HG03378 (cell line): ENCODE data around the gene SOCS1.

ENCODE experiments used
- ATAC-seq: cut with Tn5 transposase; IDR thresholded peaks from one replicate; pipeline ENCODE4 v1.9.1; 2021; ENCODE audit warnings: mild to moderate bottlenecking, moderate library complexity; ENCODE audit not compliant: unreplicated experiment

Gene SOCS1

GRCh38 chr16:11263737-11264136 lies 7.7 kb upstream of the SOCS1 start:
- ATAC-seq: no peak

- ATAC-seq: no peak
These were observed 6.9 kb upstream of the SOCS1 start for GRCh38 chr16:11262915-11263314.

- ATAC-seq: no peak
These were observed 4.6 kb upstream of the SOCS1 start for GRCh38 chr16:11260596-11260966.

GRCh38 chr16:11259655-11260595 lies 3.9 kb upstream of the SOCS1 start:
- no peak for ATAC-seq

- ATAC-seq: no peak
These were observed 2.8 kb upstream of the SOCS1 start for GRCh38 chr16:11258553-11259492.

- no peak for ATAC-seq
These were observed 1.3 kb upstream of the SOCS1 start for GRCh38 chr16:11257131-11257938.

GRCh38 chr16:11256661-11257130 lies 692 bp upstream of the SOCS1 start:
- no peak for ATAC-seq

- no peak for ATAC-seq
These were observed 879 bp downstream of the SOCS1 start for GRCh38 chr16:11254913-11255736.

- no peak for ATAC-seq
These were observed 1.8 kb downstream of the SOCS1 start for GRCh38 chr16:11253995-11254912.

- no peak for ATAC-seq
These were observed 2.7 kb downstream of the SOCS1 start for GRCh38 chr16:11253009-11253994.

- no peak for ATAC-seq
These were observed 3.5 kb downstream of the SOCS1 start for GRCh38 chr16:11252482-11252931.

GRCh38 chr16:11251525-11252481 lies 4.2 kb downstream of the SOCS1 start:
- no peak for ATAC-seq

GRCh38 chr16:11250786-11251524 lies 5.0 kb downstream of the SOCS1 start:
- ATAC-seq: no peak

- no peak for ATAC-seq
These were observed 5.8 kb downstream of the SOCS1 start for GRCh38 chr16:11250091-11250785.
